Memory B cell (primary cell): ENCODE data around the gene SIPA1L3.
A peak's percentile ranks its signal among the peaks of the same experiment; 100 is the strongest.

Experiments
- ATAC-seq: fragments of 150-1000 bp; cut with Tn5 transposase; 2 replicates; pipeline ENCODE4 v1.10.0; 2021; ENCODE audit warnings: low read depth, mild to moderate bottlenecking, moderate library complexity
- DNase-seq, 2 donors: peaks; one replicate each; pipeline ENCODE4 v3.0.0; 2022; ENCODE audit warnings: low spot score in 2 of 2
- H3K27ac Mint-ChIP-seq: one replicate; pipeline ENCODE4 v1.8.0; 2022; ENCODE audit warnings: mild to moderate bottlenecking, moderate library complexity, mixed read lengths
- H3K27me3 Mint-ChIP-seq: one replicate; pipeline ENCODE4 v1.8.0; 2022; ENCODE audit warnings: mixed read lengths
- H3K36me3 Mint-ChIP-seq: one replicate; pipeline ENCODE4 v1.8.0; 2022; ENCODE audit warnings: mild to moderate bottlenecking, mixed read lengths
- H3K4me1 Mint-ChIP-seq: one replicate; pipeline ENCODE4 v1.8.0; 2022; ENCODE audit warnings: mixed read lengths
- H3K4me3 Mint-ChIP-seq: one replicate; pipeline ENCODE4 v1.8.0; 2022; ENCODE audit warnings: mild to moderate bottlenecking, moderate library complexity, mixed read lengths
- H3K9me3 Mint-ChIP-seq: one replicate; pipeline ENCODE4 v1.8.0; 2022; ENCODE audit warnings: mixed read lengths

The SIPA1L3 gene

DNA sequence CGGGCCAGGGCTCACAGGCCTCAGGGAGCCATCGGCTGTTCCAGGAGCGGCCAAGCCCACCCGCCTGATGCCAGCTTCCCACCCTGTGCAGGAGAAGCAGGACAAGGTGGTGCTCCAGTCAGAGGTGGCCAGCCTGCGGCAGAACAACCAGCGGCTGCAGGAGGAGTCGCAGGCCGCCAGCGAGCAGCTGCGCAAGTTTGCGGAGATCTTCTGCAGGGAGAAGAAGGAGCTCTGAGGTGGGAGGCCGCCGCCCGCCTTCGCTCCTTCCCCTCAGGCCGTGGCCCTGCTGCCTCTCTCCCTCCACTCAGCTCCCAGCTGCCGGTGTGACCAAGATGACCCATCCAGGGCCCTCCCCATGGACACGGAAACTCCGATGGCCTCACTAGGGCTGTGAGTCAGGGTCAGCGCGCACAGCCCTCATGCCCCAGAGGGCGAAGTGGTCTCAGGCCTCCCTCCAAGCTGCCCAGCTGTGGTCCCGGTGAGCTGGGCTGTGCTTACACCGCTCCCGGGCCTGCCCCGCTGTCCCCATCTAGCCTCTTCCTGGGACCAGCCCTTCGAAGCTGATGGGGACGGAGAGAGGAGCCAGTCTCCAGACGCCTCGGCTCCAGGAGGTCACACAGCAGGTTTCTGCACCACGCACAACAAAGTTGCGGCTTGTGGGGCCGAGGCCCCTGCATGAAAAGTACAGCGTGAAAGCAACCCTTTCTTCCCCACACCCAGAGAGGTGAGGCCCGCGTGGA lies 299.2 kb downstream of the SIPA1L3 start:
- H3K9me3 Mint-ChIP-seq = no peaks in the 10 kb centered on the region
- ATAC-seq (no peak), DNase-seq (no peak)
- peaks cover 38% of the 10 kb centered on the region for H3K36me3 Mint-ChIP-seq
- H3K27me3 Mint-ChIP-seq = peaks cover 12% of the 10 kb centered on the region
- H3K27ac Mint-ChIP-seq = no peak overlapping the region
- no peak overlapping the region for H3K4me3 Mint-ChIP-seq
- peaks cover 15% of the 10 kb centered on the region for H3K4me1 Mint-ChIP-seq

DNA sequence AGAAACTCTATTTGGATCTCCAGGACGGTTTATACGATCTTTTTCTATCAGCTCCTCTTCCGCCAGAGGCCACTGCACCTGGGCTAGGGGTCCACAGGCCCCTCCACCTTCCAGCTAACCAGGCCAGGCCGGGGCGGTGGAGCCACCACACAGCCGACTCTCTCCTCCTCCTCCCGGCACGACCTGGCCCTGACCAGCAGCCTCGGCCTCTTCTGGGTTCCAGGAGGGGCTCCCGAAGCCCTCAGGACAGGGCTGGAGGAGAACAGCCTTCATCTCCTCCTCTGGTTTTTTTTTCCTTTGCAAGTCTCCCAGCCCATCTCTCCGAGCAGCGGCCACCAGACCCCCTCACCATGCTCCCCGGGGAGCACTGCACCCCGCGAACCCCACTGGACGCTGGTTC lies 299.9 kb downstream of the SIPA1L3 start:
- DNase-seq = no peak
- H3K9me3 Mint-ChIP-seq = no peaks in the 10 kb centered on the region
- H3K4me1 Mint-ChIP-seq = peaks cover 15% of the 10 kb centered on the region
- no peak overlapping the region for H3K27ac Mint-ChIP-seq
- ATAC-seq = no peak
- H3K4me3 Mint-ChIP-seq = no peak overlapping the region
- H3K27me3 Mint-ChIP-seq = peaks cover 12% of the 10 kb centered on the region
- peaks cover 30% of the 10 kb centered on the region for H3K36me3 Mint-ChIP-seq

- Mint-ChIP-seq H3K36me3 (peaks cover 26% of the 10 kb centered on the region), H3K9me3 (no peaks in the 10 kb centered on the region), H3K27me3 (peaks cover 12% of the 10 kb centered on the region), H3K4me3 (no peak overlapping the region), H3K27ac (no peak overlapping the region), H3K4me1 (peaks cover 15% of the 10 kb centered on the region)
- no peak for DNase-seq
- no peak for ATAC-seq
These were observed 300.5 kb downstream of the SIPA1L3 start for GRCh38 chr19:38207543-38207942.

DNA sequence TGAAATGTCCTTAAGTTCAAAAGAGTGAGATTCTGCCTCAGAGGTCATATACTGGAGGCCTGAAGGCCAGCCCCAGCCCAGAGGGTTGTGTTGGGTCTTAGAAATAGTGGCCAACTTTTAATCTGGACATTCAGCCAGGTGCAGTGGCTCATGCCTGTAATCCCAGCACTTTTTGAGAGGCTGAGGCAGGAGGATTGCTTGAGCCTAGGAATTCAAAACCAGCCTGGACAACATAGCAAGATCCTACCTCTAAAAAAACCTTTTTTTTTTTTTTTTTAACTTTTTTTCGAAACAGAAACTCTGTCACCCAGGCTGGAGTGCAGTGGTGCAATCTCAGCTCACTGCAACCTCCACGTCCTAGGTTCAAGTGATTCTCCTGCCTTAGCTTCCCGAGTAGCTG lies 301.6 kb downstream of the SIPA1L3 start:
- DNase-seq = no peak
- H3K4me3 Mint-ChIP-seq = no peak overlapping the region

GRCh38 chr19:38209152-38209551 lies 302.1 kb downstream of the SIPA1L3 start:
- peaks cover 19% of the 10 kb centered on the region for H3K27me3 Mint-ChIP-seq
- no peak overlapping the region for H3K4me3 Mint-ChIP-seq
- DNase-seq (no peak), ATAC-seq (no peak)
- no peaks in the 10 kb centered on the region for H3K9me3 Mint-ChIP-seq
- H3K4me1 Mint-ChIP-seq = peaks cover 20% of the 10 kb centered on the region
- no peak overlapping the region for H3K27ac Mint-ChIP-seq
- H3K36me3 Mint-ChIP-seq = peaks cover 20% of the 10 kb centered on the region

More for the DNA sequence above, 301.6 kb downstream of the SIPA1L3 start:
- peaks cover 15% of the 10 kb centered on the region for H3K27me3 Mint-ChIP-seq
- H3K27ac Mint-ChIP-seq = no peak overlapping the region
- no peak for ATAC-seq
- H3K9me3 Mint-ChIP-seq = no peaks in the 10 kb centered on the region
- peaks cover 15% of the 10 kb centered on the region for H3K4me1 Mint-ChIP-seq
- peaks cover 20% of the 10 kb centered on the region for H3K36me3 Mint-ChIP-seq

GRCh38 chr19:38209671-38210457 lies 302.9 kb downstream of the SIPA1L3 start:
- DNase-seq (no peak), ATAC-seq (no peak)
- Mint-ChIP-seq H3K36me3 (peaks cover 20% of the 10 kb centered on the region), H3K27ac (peak overlapping the region; percentile 35), H3K9me3 (no peaks in the 10 kb centered on the region), H3K4me3 (peak overlapping the region; percentile 2), H3K27me3 (peaks cover 23% of the 10 kb centered on the region), H3K4me1 (peaks cover 25% of the 10 kb centered on the region)

GRCh38 chr19:38210458-38210987 lies 303.5 kb downstream of the SIPA1L3 start:
- Mint-ChIP-seq H3K27ac (peak overlapping the region; percentile 35), H3K9me3 (no peaks in the 10 kb centered on the region), H3K36me3 (peaks cover 18% of the 10 kb centered on the region), H3K4me1 (peaks cover 25% of the 10 kb centered on the region), H3K27me3 (peaks cover 23% of the 10 kb centered on the region), H3K4me3 (peak overlapping the region; percentile 64)
- DNase-seq (no peak), ATAC-seq (no peak)

GRCh38 chr19:38211151-38211591 lies 304.2 kb downstream of the SIPA1L3 start:
- Mint-ChIP-seq H3K27me3 (peaks cover 27% of the 10 kb centered on the region), H3K4me1 (peaks cover 25% of the 10 kb centered on the region), H3K4me3 (no peak overlapping the region)

GRCh38 chr19:38211766-38212165 lies 304.8 kb downstream of the SIPA1L3 start:
- ATAC-seq = no peak
- Mint-ChIP-seq H3K36me3 (peaks cover 16% of the 10 kb centered on the region), H3K4me1 (peaks cover 25% of the 10 kb centered on the region), H3K27me3 (peaks cover 27% of the 10 kb centered on the region), H3K27ac (no peak overlapping the region), H3K4me3 (no peak overlapping the region), H3K9me3 (no peaks in the 10 kb centered on the region)
- no peak for DNase-seq

More at GRCh38 chr19:38211151-38211591, 304.2 kb downstream of the SIPA1L3 start:
- DNase-seq (no peak), ATAC-seq (peak; percentile 17)
- H3K9me3 Mint-ChIP-seq = no peaks in the 10 kb centered on the region
- H3K36me3 Mint-ChIP-seq = peaks cover 16% of the 10 kb centered on the region
- H3K27ac Mint-ChIP-seq = peak overlapping the region; percentile 35

- ATAC-seq = no peak
- Mint-ChIP-seq H3K9me3 (no peaks in the 10 kb centered on the region), H3K27ac (peak overlapping the region; percentile 68), H3K4me3 (no peak overlapping the region), H3K27me3 (peaks cover 28% of the 10 kb centered on the region), H3K4me1 (peaks cover 25% of the 10 kb centered on the region), H3K36me3 (peaks cover 6% of the 10 kb centered on the region)
- DNase-seq = no peak
These were observed 306.5 kb downstream of the SIPA1L3 start for GRCh38 chr19:38213469-38213868.

GRCh38 chr19:38213911-38214625 lies 307.1 kb downstream of the SIPA1L3 start:
- peak overlapping the region; percentile 13 for H3K4me3 Mint-ChIP-seq
- ATAC-seq (peak; percentile 68), DNase-seq (peak in 1 of 2 donors; percentile 48)
- H3K27ac Mint-ChIP-seq = peak overlapping the region; percentile 68
- peaks cover 25% of the 10 kb centered on the region for H3K4me1 Mint-ChIP-seq
- H3K36me3 Mint-ChIP-seq = peaks cover 6% of the 10 kb centered on the region
- H3K9me3 Mint-ChIP-seq = no peaks in the 10 kb centered on the region
- peaks cover 31% of the 10 kb centered on the region for H3K27me3 Mint-ChIP-seq

DNA sequence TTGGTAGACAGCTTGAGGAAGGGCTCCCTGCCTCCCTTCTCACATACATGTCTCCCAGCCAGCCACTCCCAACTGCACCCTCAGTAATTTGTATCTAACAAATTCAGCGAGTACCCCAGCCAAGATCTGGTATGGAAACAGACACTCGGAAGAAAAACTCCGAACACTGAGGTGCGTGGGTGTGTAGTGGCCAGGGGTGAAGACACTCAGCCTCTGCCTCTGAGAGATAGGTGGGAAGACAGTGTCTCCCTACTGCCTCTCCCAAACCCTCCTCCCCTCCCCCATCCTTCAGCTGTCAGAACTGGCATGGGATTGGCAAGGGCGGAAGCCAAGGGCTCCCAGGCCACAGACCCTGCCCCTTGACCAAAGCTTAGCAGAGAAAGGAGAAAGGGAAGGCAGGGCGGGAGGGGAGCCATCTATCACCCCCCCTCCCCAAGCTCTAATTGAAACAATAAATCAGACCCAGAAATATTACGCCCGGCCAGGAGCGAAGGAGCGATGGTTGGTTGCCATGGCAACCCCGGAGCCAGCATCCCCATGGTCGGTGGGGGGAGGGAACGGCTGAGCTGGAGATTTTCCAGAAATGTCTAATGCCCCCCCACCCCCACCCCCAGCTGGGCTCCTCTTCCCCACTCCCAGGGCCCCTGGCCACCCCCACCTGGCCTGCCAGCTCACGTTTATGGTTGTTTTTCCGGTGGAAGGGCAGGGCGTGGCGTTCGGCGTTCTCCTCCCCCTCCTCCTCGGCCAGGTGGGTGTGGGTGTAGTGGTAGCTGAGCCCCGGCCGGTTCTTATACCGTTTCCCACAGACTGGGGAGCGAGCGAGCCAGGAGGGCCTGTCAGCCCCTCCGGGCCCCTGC lies 310.0 kb downstream of the SIPA1L3 start:
- no peak overlapping the region for H3K4me3 Mint-ChIP-seq
- peaks cover 32% of the 10 kb centered on the region for H3K27me3 Mint-ChIP-seq
- no peak overlapping the region for H3K27ac Mint-ChIP-seq
- H3K9me3 Mint-ChIP-seq = no peaks in the 10 kb centered on the region
- DNase-seq (no peak), ATAC-seq (no peak)
- peaks cover 9% of the 10 kb centered on the region for H3K4me1 Mint-ChIP-seq
- no peaks in the 10 kb centered on the region for H3K36me3 Mint-ChIP-seq

- H3K9me3 Mint-ChIP-seq = no peaks in the 10 kb centered on the region
- H3K27me3 Mint-ChIP-seq = peaks cover 36% of the 10 kb centered on the region
- no peak overlapping the region for H3K4me3 Mint-ChIP-seq
- DNase-seq (no peak), ATAC-seq (no peak)
- H3K27ac Mint-ChIP-seq = no peak overlapping the region
- peaks cover 14% of the 10 kb centered on the region for H3K4me1 Mint-ChIP-seq
- peaks cover 1% of the 10 kb centered on the region for H3K36me3 Mint-ChIP-seq
These were observed 311.2 kb downstream of the SIPA1L3 start for GRCh38 chr19:38218204-38218603.
